HS-5 (cell line): ENCODE results near the gene IDH3G.

Experiments
- DNase-seq: peaks from one replicate; pipeline ENCODE4 v3.0.0-alpha.2; 2012; ENCODE audit warnings: low read depth

IDH3G gene

DNA sequence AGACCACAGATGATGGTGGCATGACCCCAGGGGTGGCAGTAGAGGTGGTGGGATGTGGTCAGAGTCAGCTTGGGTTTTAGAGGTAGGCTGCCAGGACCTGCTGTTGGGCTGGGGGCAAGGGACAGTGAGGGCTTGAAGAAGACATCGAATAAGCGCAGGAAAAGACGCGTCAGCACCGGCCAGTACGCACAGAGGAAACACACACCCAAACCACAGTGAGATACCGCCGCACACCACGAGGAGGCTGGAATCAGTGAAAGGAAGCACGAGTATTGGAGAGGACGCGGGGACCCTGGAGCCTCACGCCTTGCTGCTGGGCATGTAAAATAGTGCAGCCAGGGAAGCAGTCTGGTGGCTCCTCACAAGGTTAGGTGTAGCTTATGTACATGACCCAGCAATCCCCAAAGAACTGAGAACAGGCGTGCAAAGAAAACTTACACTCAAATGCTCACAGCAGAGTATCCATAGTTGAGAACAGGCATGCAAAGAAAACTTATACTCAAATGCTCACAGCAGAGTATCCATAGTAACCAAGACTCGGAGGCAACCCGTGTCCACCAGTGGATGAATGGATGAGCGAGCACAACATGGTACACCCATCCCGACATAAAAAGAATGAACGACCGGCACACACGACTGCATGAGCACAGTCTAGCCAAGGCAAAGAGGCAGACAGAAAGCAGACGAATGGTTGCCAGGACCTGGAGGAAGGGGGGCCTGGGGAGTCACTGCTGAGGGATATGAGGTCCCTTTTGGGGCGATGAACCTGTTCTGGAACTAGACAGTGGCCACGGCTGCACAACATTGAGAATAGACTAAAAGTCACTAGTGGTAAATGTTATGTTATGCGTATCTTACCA is 22.9 kb upstream of the IDH3G start:
- no peak for DNase-seq

- no peak for DNase-seq
Measured at GRCh38 chrX:153814591-153815315, 20.6 kb upstream of the IDH3G start.

GRCh38 chrX:153813161-153813560 is 19.0 kb upstream of the IDH3G start:
- DNase-seq: no peak

DNA sequence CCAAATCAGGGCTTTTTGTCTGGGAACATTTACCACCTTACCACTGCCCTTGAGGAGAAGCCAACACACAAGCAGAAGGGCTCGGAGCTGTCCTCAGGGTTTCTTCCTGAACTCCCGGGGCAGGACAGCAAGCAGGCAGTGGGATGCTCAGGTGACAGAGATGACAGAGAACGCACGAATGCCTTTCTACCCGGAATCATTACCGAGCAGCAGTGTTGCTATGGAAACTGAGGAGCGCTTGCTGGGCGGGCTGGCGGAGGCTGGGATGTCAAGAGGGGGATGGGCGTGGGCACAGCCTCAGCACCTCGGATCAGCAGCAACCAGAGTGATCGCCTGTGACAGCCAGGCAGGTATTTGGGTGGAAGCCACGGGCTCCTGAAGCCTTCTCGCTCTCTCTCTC is 18.0 kb upstream of the IDH3G start:
- DNase-seq: no peak

DNA sequence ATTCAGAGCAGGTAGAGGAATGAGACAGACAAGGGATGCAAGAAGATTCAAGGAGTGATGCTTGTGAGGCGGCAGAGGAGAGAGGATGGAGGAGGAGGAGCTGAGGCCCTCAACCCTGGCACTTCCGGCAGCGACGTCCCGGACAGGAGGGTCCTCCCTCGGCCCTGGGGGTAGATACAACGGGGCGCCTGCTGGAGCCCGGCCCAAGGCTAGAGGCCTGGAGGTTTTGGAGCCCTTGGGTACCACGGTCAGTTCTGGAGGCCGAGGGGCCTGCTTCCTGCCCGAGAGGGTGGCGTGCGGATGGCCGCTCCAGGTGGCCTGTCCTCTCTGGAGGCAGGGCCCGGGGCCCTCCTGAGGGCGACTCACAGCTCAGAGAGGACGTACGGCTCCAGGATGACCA is 13.8 kb upstream of the IDH3G start:
- DNase-seq: no peak

DNA sequence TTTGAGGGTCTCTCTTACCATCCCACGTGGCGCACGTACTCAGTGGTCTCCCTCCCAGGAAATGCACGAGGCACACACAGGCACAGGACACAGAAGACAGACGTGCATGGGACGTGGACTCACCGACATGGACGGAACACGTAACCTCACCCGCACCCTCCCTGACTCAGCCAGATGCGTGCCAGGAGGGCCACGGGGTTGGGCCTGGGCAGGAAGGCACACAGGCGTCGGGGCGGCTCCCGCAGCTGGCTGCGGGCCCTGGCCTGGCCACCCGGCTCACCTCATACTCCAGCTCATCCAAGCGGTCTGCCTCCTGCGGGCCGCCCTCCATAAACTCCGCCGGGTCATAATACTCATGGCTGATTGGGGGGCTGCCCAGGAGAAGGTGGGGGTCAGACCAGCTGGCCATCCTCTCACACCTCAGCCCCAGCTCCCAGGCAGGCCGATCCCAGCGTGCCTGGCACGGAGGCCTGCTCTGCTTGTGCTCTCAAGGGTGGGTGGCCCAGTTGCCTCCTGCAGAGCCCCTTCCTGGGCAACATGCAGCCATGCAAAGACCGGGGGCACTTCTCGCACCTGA is 12.9 kb upstream of the IDH3G start:
- DNase-seq: no peak

- no peak for DNase-seq
Measured at GRCh38 chrX:153805436-153805835, 11.3 kb upstream of the IDH3G start.

DNA sequence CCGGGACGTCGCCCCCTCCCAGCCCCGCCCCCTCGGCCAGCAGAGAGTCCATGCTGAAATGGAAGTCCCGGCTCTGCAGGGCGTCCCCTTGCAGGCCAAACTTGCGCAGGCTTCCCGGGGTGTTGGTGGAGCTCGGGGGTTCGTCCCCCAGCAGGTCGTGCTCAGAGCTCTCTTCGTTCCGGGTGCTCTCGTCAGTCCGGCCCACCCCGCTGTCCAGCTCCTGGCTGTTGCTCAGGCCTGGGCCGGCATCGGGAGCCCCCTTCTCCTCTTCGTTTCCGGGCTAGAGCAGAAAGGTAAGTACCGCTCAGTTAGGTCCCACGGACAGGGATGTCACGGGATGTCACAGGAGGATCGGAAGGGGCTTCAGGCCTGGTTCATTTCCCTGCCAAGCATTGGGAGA is 10.4 kb upstream of the IDH3G start:
- no peak for DNase-seq

DNA sequence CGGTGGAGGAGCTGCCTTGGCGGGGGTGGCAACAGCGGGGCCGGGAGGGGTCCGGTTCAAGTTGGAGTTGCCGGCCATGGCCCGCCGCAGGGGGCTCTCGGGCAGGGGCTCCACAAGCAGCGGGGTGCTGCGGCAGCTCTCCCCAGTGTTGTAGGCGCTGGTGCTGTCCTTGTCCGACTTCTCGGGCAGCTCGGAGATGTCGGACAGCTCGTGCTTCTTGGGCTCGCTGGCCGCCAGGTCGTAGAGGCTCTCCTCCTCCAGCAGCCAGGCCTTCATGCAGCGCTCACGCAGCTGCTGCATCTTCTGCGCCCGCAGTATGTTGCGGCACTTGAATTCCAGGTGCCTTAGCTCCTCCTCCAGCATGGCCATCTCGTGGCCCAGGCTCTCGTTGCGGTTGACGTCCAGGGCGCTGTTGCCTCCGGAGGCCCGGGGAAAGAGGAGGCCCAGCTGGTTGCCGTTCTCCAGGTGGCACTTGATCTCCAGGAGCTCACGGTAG is 10.0 kb upstream of the IDH3G start:
- no peak for DNase-seq

- no peak for DNase-seq
Measured at GRCh38 chrX:153803211-153804099, 9.3 kb upstream of the IDH3G start.

GRCh38 chrX:153802513-153803045 is 8.4 kb upstream of the IDH3G start:
- no peak for DNase-seq

DNA sequence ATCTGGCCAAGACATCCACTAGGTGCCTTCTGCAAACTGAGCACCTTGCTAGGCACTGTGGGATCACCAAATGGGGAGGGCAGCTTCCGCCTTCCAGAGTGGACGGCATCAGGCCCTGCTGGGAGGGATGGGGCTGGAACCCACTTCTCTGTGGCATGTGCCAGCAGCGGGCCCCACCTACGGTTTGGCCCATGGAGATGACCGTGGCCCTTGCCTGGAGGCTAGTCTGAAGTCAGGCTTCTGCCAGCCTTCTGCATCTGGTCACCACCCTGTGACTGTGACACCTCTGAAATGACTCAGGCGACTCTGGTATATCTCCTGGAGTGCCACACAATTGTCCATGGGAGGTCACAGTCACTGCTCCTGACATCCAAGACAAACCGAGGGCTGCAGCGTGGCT is 7.5 kb upstream of the IDH3G start:
- DNase-seq: no peak

- DNase-seq: no peak
Measured at GRCh38 chrX:153800746-153801145, 6.6 kb upstream of the IDH3G start.

GRCh38 chrX:153800177-153800722 is 6.1 kb upstream of the IDH3G start:
- DNase-seq: no peak

- no peak for DNase-seq
Measured at GRCh38 chrX:153799326-153799725, 5.2 kb upstream of the IDH3G start.

DNA sequence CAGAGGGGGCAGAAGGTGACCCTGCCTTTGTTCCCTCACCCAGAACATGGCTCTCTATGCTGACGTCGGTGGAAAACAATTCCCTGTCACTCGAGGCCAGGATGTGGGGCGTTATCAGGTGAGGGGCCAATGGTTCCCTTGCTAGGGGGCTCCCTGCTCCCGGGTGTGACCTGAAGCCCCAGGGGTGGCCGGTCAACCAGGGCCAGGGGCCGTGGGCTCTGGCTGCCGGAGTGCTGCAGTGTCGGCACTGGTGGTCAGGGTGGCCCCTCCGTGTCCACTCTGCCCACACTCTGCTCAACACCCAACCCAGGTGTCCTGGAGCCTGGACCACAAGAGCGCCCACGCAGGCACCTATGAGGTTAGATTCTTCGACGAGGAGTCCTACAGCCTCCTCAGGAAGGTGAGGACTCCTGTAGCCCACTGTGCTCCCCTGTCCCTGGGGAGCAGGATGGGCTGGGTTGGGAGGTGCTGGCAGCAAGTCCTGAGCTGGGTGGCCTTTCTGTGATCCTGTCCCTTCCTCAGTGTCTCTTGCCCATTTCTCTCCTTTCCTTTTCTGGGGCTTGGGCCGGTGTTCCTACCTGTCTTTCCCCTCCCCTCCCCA is 3.3 kb upstream of the IDH3G start:
- DNase-seq: no peak

DNA sequence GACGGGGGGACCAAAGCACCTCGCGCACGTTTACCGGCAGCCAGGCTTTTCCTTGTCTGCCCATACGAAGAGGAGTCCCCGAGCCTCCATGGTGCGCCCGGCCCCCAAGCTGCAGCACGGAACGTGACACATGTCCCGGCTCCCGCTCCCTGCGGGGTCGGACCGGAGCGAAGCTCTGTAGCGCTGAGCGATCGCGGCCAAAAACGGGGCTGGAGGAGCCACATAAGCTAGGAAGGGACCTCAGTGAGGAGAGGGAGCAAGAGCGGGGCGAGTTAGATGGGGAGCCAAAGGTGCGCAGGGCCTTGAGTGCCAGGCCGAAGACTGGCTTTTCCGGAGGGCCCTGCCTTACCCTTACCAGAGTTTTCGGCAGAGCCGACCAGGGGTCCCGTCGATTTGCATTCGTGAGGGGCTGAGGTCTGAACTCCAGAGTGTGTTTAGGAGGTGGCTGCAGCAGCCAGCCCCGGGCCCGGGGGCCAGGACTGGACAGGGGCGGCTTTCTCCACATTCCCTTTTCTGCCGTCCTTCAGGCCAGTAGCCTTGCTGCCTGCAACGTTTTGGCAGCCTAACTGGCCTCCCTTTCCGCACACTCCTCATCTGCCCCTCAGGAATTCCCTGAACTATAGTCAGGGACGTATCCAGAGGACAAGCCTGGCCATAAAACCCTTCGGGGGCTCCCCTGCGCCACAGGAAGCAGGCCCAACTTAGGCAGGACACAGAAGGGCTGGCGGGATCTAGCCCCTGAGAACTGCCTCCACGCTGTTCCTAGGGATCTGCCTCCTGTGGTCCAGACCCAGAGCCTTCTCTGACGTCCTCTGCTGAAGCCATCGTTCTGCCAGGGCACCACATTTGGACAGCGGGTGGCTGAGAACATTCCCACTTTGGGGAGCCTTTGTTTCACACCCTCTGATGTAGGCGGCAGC is 982 bp upstream of the IDH3G start:
- no peak for DNase-seq

- no peak for DNase-seq
Measured at GRCh38 chrX:153793291-153793690, 884 bp downstream of the IDH3G start.

- no peak for DNase-seq
Measured at GRCh38 chrX:153792368-153792767, 1.8 kb downstream of the IDH3G start.
